Prostate gland (tissue), 2 donors: ENCODE results near the gene MRPL45. TPM values are rescaled to one million over a fixed set of nuclear protein-coding genes. Genes with fewer than 3 reads are reported as not detected.

Source experiments
- DNase-seq: peaks from one replicate; pipeline ENCODE4 v3.0.0-alpha.2; 2019; ENCODE audit warnings: low spot score
- H3K27ac ChIP-seq, 2 donors: fragments of 200-600 bp; sonication (generic); 2 replicates each; pipeline ENCODE4 v1.5.1; 2017 to 2019
- H3K27me3 ChIP-seq: fragments of 200-600 bp; sonication (generic); replicated peaks from 2 replicates; pipeline ENCODE4 v1.5.1; 2019; ENCODE audit not compliant: insufficient read depth
- H3K36me3 ChIP-seq, 2 donors: fragments of 200-600 bp; sonication (generic); 1 replicate in 1 of 2; 2 replicates in 1 of 2; pipeline versions ENCODE4 v1.5.1 to v1.8.1; 2017 to 2019
- H3K4me1 ChIP-seq: fragments of 200-600 bp; sonication (generic); replicated peaks from 2 replicates; pipeline ENCODE4 v1.5.1; 2019
- H3K4me3 ChIP-seq, 2 donors: fragments of 200-600 bp; sonication (generic); 2 replicates each; pipeline ENCODE4 v1.5.1; 2017 to 2019
- H3K9me3 ChIP-seq: fragments of 200-600 bp; sonication (generic); 2 replicates; pipeline ENCODE4 v1.5.1; 2017
- POLR2A ChIP-seq: fragments of 450-650 bp; IDR thresholded peaks from one replicate; pipeline ENCODE4 v1.6.1; 2016; ENCODE audit warnings: antibody characterized with exemption, mild to moderate bottlenecking
- POLR2AphosphoS5 ChIP-seq: sonication (generic); formaldehyde crosslinking; IDR thresholded peaks from one replicate; pipeline ENCODE4 v1.6.1; 2017; ENCODE audit warnings: antibody characterized with exemption
- WGBS: methylation state at CpG from one replicate; pipeline ENCODE4 v1.1.5; 2018; 5-methylcytosine and 5-hydroxymethylcytosine counted together
- intact Hi-C: fragments of 100-400 bp; cut with DNase I; formaldehyde crosslinking; loops from one replicate; pipeline ENCODE4 v1.14.2; 2022
- total RNA-seq, 2 donors: library from RNA; depleted of rRNA; stranded (reverse); fragments of >200 nt; gene quantifications; one replicate each; pipeline ENCODE4 v1.1.0, GENCODE V29; 2016
- TF ChIP-seq, protein P1 (sequence below), 4 experiments: fragments of 200-600 bp in 2 of 4; fragments of 450-650 bp in 2 of 4; sonication (generic) in 2 of 4; IDR thresholded peaks; 1 replicate in 3 of 4; 2 replicates in 1 of 4; pipeline ENCODE4 v1.5.1; 2016 to 2019; ENCODE audit warnings: antibody characterized with exemption in 4 of 4, mild to moderate bottlenecking in 2 of 4, moderate library complexity in 2 of 4

The MRPL45 gene
- total RNA-seq, 2 donors from 2014 or later: 24.7 to 37.3 TPM

DNA sequence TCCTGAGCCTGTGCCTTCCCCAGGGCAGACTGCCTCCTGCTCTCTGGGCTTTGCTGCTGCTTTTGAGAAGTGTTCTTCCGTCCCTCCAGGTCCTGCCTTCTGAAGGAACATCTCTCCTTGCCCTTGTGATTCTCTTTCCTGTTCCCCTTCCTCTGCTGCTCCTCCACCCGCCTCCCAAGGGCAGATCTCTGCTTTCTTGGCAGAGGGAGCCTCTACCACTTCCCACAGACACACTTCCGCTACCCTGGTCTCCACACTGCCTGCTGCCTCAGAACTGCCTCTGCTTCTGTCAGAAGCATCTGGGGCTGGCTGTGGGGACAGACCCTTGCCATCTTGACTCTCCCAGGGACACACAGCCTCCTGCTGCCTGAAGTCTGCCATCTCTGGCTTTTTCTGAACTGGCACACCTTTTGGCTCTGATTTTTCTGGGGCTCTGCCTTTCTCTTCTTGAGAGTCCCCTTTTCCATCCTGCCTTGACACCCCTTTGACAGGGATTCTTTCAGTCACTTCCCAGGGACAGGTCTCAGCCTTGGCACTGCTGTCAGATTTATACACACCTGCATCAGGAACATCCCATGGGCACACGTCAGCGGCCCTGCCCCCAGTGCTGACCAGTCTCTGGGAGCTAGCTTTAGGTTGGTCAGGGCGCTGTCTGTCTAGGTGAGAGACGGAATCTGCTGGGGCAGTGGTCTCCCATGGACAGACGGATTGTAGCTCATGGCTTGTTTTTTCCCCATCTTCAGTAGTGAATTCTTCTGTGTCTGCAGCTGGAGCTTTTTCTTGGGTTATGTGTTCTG is 30.2 kb downstream of the MRPL45 start:
- H3K27me3 ChIP-seq: no peaks in the 10 kb centered on the region
- no peaks in the 10 kb centered on the region for H3K4me1 ChIP-seq
- DNase-seq: no peak
- no peaks in the 10 kb centered on the region for H3K36me3 ChIP-seq
- TF ChIP-seq POLR2AphosphoS5: no peak
- TF ChIP-seq POLR2A: no peak
- TF ChIP-seq, protein P1, sequence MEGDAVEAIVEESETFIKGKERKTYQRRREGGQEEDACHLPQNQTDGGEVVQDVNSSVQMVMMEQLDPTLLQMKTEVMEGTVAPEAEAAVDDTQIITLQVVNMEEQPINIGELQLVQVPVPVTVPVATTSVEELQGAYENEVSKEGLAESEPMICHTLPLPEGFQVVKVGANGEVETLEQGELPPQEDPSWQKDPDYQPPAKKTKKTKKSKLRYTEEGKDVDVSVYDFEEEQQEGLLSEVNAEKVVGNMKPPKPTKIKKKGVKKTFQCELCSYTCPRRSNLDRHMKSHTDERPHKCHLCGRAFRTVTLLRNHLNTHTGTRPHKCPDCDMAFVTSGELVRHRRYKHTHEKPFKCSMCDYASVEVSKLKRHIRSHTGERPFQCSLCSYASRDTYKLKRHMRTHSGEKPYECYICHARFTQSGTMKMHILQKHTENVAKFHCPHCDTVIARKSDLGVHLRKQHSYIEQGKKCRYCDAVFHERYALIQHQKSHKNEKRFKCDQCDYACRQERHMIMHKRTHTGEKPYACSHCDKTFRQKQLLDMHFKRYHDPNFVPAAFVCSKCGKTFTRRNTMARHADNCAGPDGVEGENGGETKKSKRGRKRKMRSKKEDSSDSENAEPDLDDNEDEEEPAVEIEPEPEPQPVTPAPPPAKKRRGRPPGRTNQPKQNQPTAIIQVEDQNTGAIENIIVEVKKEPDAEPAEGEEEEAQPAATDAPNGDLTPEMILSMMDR (IDR thresholded peaks at IDR 0.05): no peak
- H3K4me3 ChIP-seq: no peak overlapping the region
- intact Hi-C loops: no loop called here
- H3K9me3 ChIP-seq: no peaks in the 10 kb centered on the region
- no peak overlapping the region for H3K27ac ChIP-seq
- WGBS: 84% methylated on average over 8 of the region's 8 CpGs

DNA sequence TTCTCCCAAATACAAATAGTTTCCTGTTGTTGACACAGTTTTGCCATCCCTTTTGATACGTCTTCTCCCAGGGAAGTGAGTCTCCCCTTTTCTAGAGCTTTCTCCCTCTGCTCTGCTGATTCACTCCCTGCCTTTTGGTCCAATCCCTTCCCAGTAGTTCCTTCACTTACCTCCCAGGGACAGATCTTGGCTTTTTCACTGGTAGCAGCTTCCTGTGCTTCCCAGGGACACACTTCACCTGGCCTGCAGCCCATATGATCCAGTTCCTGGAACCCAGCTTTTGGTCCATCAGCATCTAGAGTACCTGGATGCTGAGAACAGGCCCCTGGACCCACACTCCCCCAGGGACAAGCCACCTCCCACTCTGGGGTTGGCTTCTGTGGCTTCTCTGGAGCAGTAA is 31.0 kb downstream of the MRPL45 start:
- no peak overlapping the region for H3K27ac ChIP-seq
- no peak for DNase-seq
- no peaks in the 10 kb centered on the region for H3K9me3 ChIP-seq
- TF ChIP-seq POLR2AphosphoS5 (no peak), POLR2A (no peak)
- TF ChIP-seq, protein P1 (IDR thresholded peaks at IDR 0.05): no peak
- intact Hi-C loops: no loop called here
- no peaks in the 10 kb centered on the region for H3K4me1 ChIP-seq
- no peaks in the 10 kb centered on the region for H3K36me3 ChIP-seq
- WGBS: 54% methylated on average over 1 of the region's 1 CpG
- no peak overlapping the region for H3K4me3 ChIP-seq
- H3K27me3 ChIP-seq: peaks cover under 1% of the 10 kb centered on the region

DNA sequence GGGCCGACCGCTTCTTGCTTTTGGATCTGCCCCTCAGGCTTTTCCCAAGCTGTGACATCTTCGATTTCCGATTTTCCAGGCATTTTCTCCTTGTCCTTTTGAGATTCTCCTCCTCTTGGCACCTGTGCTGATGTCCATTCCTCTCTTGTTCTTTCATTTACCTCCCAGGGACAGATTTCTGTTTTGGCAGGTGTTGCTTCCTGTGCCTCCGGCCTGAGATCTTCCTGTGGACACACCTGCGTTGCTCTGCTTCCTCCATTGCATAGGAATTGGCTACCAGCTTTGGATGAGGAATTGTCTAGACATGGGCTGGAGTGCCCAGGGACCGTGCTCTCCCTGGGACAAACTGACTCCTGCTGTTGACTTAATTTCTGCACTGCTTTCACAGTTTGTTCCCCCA is 31.7 kb downstream of the MRPL45 start:
- H3K27me3 ChIP-seq: peaks cover 2% of the 10 kb centered on the region
- H3K36me3 ChIP-seq: no peaks in the 10 kb centered on the region
- TF ChIP-seq POLR2AphosphoS5 (no peak), POLR2A (no peak)
- TF ChIP-seq, protein P1 (IDR thresholded peaks at IDR 0.05): no peak
- no peak for DNase-seq
- no peak overlapping the region for H3K4me3 ChIP-seq
- H3K9me3 ChIP-seq: no peaks in the 10 kb centered on the region
- WGBS: 71% methylated on average over 7 of the region's 7 CpGs
- no peaks in the 10 kb centered on the region for H3K4me1 ChIP-seq
- H3K27ac ChIP-seq: no peak overlapping the region
- intact Hi-C loops: no loop called here

DNA sequence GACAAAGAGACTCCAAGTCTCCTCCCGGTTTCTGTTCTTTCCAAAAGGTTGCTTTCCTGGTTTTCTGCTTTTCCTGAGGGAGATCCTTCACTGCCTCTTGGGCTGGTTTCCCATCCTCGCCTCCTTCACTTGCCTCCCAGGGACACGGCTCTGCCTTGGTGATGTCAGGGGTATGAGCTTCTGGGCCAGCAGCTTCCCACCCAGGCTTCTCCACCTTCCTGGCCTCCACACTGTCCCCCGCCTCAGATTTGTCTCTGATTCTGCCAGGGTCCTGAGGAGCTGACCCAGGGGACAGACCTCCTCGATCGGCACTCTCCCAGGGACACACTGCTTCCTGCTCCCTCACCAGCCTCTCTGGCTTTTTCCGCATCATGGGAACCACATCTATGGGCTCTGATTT is 32.3 kb downstream of the MRPL45 start:
- WGBS: 80% methylated on average over 7 of the region's 7 CpGs
- no peak overlapping the region for H3K27ac ChIP-seq
- DNase-seq: no peak
- intact Hi-C loops: no loop called here
- H3K4me3 ChIP-seq: no peak overlapping the region
- H3K9me3 ChIP-seq: no peaks in the 10 kb centered on the region
- peaks cover 2% of the 10 kb centered on the region for H3K27me3 ChIP-seq
- no peaks in the 10 kb centered on the region for H3K36me3 ChIP-seq
- H3K4me1 ChIP-seq: no peaks in the 10 kb centered on the region
- TF ChIP-seq POLR2AphosphoS5 (no peak), POLR2A (no peak)
- TF ChIP-seq, protein P1 (IDR thresholded peaks at IDR 0.05): no peak
